Measurements from ENCODE around the gene OSBPL6.
"Not testable (repeated sequence)": the region's sequence is repeated elsewhere in the genome, so short reads cannot be mapped to it uniquely, and the experiment has no call there.

The OSBPL6 gene

GRCh38 chr2:178193823-178194599 lies at the start of gene OSBPL6:
Gene OSBPL6 (plus strand): TSS chr2:178194512. CDS start chr2:178306185, 111,673 bp downstream.
- DNase-seq = no peak

GRCh38 chr2:178152033-178152432 lies 42.3 kb upstream of the OSBPL6 start:
- peak; percentile 41 for DNase-seq

GRCh38 chr2:178152542-178152941 lies 41.8 kb upstream of the OSBPL6 start:
- DNase-seq = no peak

- no peak for DNase-seq
Measured at GRCh38 chr2:178152977-178153376, 41.3 kb upstream of the OSBPL6 start.

- not testable (repeated sequence) for DNase-seq
Measured at GRCh38 chr2:178153878-178154277, 40.4 kb upstream of the OSBPL6 start.

- DNase-seq = no peak
Measured at GRCh38 chr2:178155524-178155923, 38.8 kb upstream of the OSBPL6 start.

- no peak for DNase-seq
Measured at GRCh38 chr2:178157574-178157973, 36.7 kb upstream of the OSBPL6 start.

- no peak for DNase-seq
Measured at GRCh38 chr2:178159966-178160365, 34.3 kb upstream of the OSBPL6 start.

GRCh38 chr2:178160601-178161000 lies 33.7 kb upstream of the OSBPL6 start:
- no peak for DNase-seq

- DNase-seq = no peak
Measured at GRCh38 chr2:178163395-178163794, 30.9 kb upstream of the OSBPL6 start.

GRCh38 chr2:178163911-178164310 lies 30.4 kb upstream of the OSBPL6 start:
- DNase-seq = no peak

- no peak for DNase-seq
Measured at GRCh38 chr2:178173657-178174056, 20.7 kb upstream of the OSBPL6 start.

GRCh38 chr2:178177066-178177679 lies 17.1 kb upstream of the OSBPL6 start:
- no peak for DNase-seq

GRCh38 chr2:178180648-178181047 lies 13.7 kb upstream of the OSBPL6 start:
- not testable (repeated sequence) for DNase-seq

GRCh38 chr2:178187861-178188260 lies 6.5 kb upstream of the OSBPL6 start:
- DNase-seq = no peak

- DNase-seq = no peak
Measured at GRCh38 chr2:178188466-178188865, 5.8 kb upstream of the OSBPL6 start.

- DNase-seq = no peak
Measured at GRCh38 chr2:178191004-178191508, 3.3 kb upstream of the OSBPL6 start.

- no peak for DNase-seq
Measured at GRCh38 chr2:178191511-178191910, 2.8 kb upstream of the OSBPL6 start.

- DNase-seq = no peak
Measured at GRCh38 chr2:178193496-178193822, 853 bp upstream of the OSBPL6 start.

- no peak for DNase-seq
Measured at GRCh38 chr2:178194600-178195389, 483 bp downstream of the OSBPL6 start.

GRCh38 chr2:178195390-178196166 lies 1.3 kb downstream of the OSBPL6 start:
- DNase-seq = no peak

GRCh38 chr2:178197791-178198190 lies 3.5 kb downstream of the OSBPL6 start:
- DNase-seq = no peak

- DNase-seq = not testable (repeated sequence)
Measured at GRCh38 chr2:178198441-178198840, 4.1 kb downstream of the OSBPL6 start.
